GM23338 (cell line): ENCODE data around the gene AURKAIP1. TPM values are rescaled to one million over a fixed set of nuclear protein-coding genes. Genes with fewer than 3 reads are reported as not detected.

ENCODE experiments used
- CREB1 ChIP-seq: fragments of 250-450 bp; sonication (Bioruptor Pico); IDR thresholded peaks from 2 replicates; pipeline ENCODE4 v1.5.0; 2020; ENCODE audit warnings: low read depth, mild to moderate bottlenecking, moderate library complexity
- CTCF ChIP-seq, 2 experiments: fragments of 200-600 bp in 1 of 2; sonication (generic) in 1 of 2; conservative IDR thresholded peaks; 2 replicates each; pipeline versions ENCODE4 v1.5.1 to v1.6.1; 2016 to 2017; ENCODE audit warnings: antibody characterized with exemption in 2 of 2, low read depth in 2 of 2, mild to moderate bottlenecking in 2 of 2, moderate library complexity in 1 of 2
- ETS1 ChIP-seq: IDR thresholded peaks from 2 replicates; pipeline ENCODE4 v1.6.1; 2016; ENCODE audit warnings: antibody characterized with exemption
- NANOG ChIP-seq: IDR thresholded peaks from 2 replicates; pipeline ENCODE4 v1.6.1; 2016; ENCODE audit warnings: antibody characterized with exemption, borderline replicate concordance
- ZNF331 ChIP-seq: fragments of 250-450 bp; sonication (Bioruptor Pico); IDR thresholded peaks from 2 replicates; pipeline ENCODE4 v1.5.0; 2020; ENCODE audit warnings: low read depth, mild to moderate bottlenecking, moderate library complexity
- ZNF462 ChIP-seq: fragments of 250-450 bp; sonication (Bioruptor Pico); IDR thresholded peaks from 2 replicates; pipeline ENCODE4 v1.5.0; 2020; ENCODE audit warnings: mild to moderate bottlenecking, moderate library complexity
- polyA plus RNA-seq: library from polyadenylated mRNA; unstranded; fragments of >200 nt; fragmentation: Nextera tagmentation; extraction: Ambion mirVana; gene quantifications from 2 replicates; pipeline ENCODE4 v1.2.1, GENCODE V29; 2016
- total RNA-seq: library from RNA; depleted of rRNA; stranded (reverse); fragments of >200 nt; shearing (Covaris generic); gene quantifications from 2 replicates; pipeline ENCODE4 v1.2.3, GENCODE V29; 2014

AURKAIP1 gene
- total and polyA plus RNA-seq, 2 experiments from 2014 or later, result 167 to 355 TPM

GRCh38 chr1:1342584-1343115, 32.4 kb downstream of the AURKAIP1 start (continued):
- no peak for TF ChIP-seq ZNF462 (CRISPR knock-in tag)
- TF ChIP-seq CTCF (conservative IDR thresholded peaks at IDR 0.05; ENCODE audit: low read depth in 2 of 2), result no peak
- no peak for TF ChIP-seq ZNF331 (CRISPR knock-in tag)
- no peak for TF ChIP-seq ETS1
- TF ChIP-seq CREB1 (CRISPR knock-in tag), result no peak
- no peak for TF ChIP-seq NANOG
